Heart left ventricle (tissue), 16 donors: Measurements from ENCODE around the gene TNFAIP2. TPM values are rescaled to one million over a fixed set of nuclear protein-coding genes. Genes with fewer than 3 reads are reported as not detected.

Experiments used
- ATAC-seq, 4 donors: fragments of 200-7000 bp; cut with Tn5 transposase; one replicate each; pipeline ENCODE4 v1.9.1; 2020 to 2022; ENCODE audit warnings: moderate library complexity in 4 of 4, mild to moderate bottlenecking in 3 of 4, moderate number of reproducible peaks in 1 of 4
- DNase-seq, 5 donors: peaks; one replicate each; pipeline ENCODE4 v3.0.0-alpha.2; 2020
- H3K27ac ChIP-seq, 12 donors: fragments of 200-600 bp; sonication (generic) in 4 of 12; one replicate each; pipeline versions ENCODE4 v1.5.0 to v1.8.0; 2016 to 2022; ENCODE audit warnings: mild to moderate bottlenecking in 2 of 12
- H3K27me3 ChIP-seq, 9 donors: fragments of 200-600 bp; sonication (generic) in 2 of 9; one replicate each; pipeline versions ENCODE4 v1.5.1 to v1.8.0; 2016 to 2022; ENCODE audit warnings: mild to moderate bottlenecking in 3 of 9
- H3K36me3 ChIP-seq, 9 donors: fragments of 200-600 bp; sonication (generic) in 2 of 9; one replicate each; pipeline versions ENCODE4 v1.5.0 to v1.8.0; 2018 to 2022; ENCODE audit warnings: mild to moderate bottlenecking in 2 of 9
- H3K4me1 ChIP-seq, 12 donors: fragments of 200-600 bp; sonication (generic) in 4 of 12; one replicate each; pipeline versions ENCODE4 v1.5.0 to v1.8.0; 2016 to 2022; ENCODE audit warnings: mild to moderate bottlenecking in 3 of 12
- H3K4me3 ChIP-seq, 12 donors: fragments of 200-600 bp; sonication (generic) in 4 of 12; one replicate each; pipeline versions ENCODE4 v1.5.0 to v1.8.0; 2017 to 2022; ENCODE audit warnings: mild to moderate bottlenecking in 9 of 12, moderate library complexity in 4 of 12
- H3K9me3 ChIP-seq, 12 donors: fragments of 200-600 bp; sonication (generic) in 4 of 12; one replicate each; pipeline versions ENCODE4 v1.5.0 to v1.8.0; 2016 to 2022; ENCODE audit warnings: mild to moderate bottlenecking in 1 of 12
- POLR2A ChIP-seq, 2 donors: fragments of 450-650 bp; IDR thresholded peaks; one replicate each; pipeline ENCODE4 v1.6.1; 2017; ENCODE audit warnings: antibody characterized with exemption in 2 of 2, mild to moderate bottlenecking in 2 of 2, moderate library complexity in 2 of 2
- WGBS, 4 donors: extraction: QIAGEN DNeasy Blood & Tissue Kit in 2 of 4; methylation state at CpG; one replicate each; pipeline versions ENCODE4 v1.1.5 to v1.1.7; 2013 to 2018; 5-methylcytosine and 5-hydroxymethylcytosine counted together
- intact Hi-C, 10 donors: fragments of 100-400 bp; cut with DNase I; formaldehyde crosslinking; loops; one replicate each; pipeline versions ENCODE4 v1.11.1 to v1.14.2; 2022
- polyA plus RNA-seq, 2 donors: library from polyadenylated mRNA; stranded (reverse); fragments of 200-250 nt; gene quantifications; one replicate each; pipeline ENCODE4 v1.2.3, GENCODE V29; 2013
- total RNA-seq, 9 donors: library from RNA; depleted of rRNA in 2 of 9; stranded (reverse); fragments of >200 nt in 2 of 9; fragmentation: NEBNext Ultra II Directional in 3 of 9; extraction: Animal tissue kit (Norgen Biotek cat#: 25700) in 3 of 9; gene quantifications; one replicate each; pipeline versions ENCODE4 v1.1.0 to v1.2.4, GENCODE V29; 2016 to 2023
- TF ChIP-seq, protein P1 (sequence below), 12 donors: fragments of 200-600 bp; sonication (generic) in 4 of 12; IDR thresholded peaks; one replicate each; pipeline versions ENCODE4 v1.5.0 to v1.8.0; 2018 to 2022; ENCODE audit warnings: antibody characterized with exemption in 12 of 12, mild to moderate bottlenecking in 5 of 12
- donor health status: ischemic (EF 13 %, LVEDD 7.1; RV severe dilation, severe dysfunction).
- donor health status: healthy with polysubstance abuse.
- donor health status: DM: no; HTN: yes; CAD: no.
- donor health status: DM: no; HTN: no; CAD: no.
- donor health status: ischemic (EF 25% LVEDD 6.9; RV normal size, moderate dysfunction).
- donor health status: ischemic (EF 25% LVEDD 5.7; RV mildly dilated, moderate dysfunction).
- donor health status: healthy.
- donor health status: DM: yes; HTN: yes; CAD: no.
- donor health status: ischemic (EF 35%, LVEDD 5.7; RV mildly dilated, moderate dysfunction).
- donor health status: nonischemic (EF 11% LVEDD 7.7; RV severe dilation, severe dysfunction).
- donor health status: DM: yes; HTN: yes; CAD: no.
- donor health status: PGD.
- donor health status: ischemic (EF 29% LVEDD 5.4; RV normal size, mild dysfunction).
- donor health status: nonischemic (EF 23%, LVEDD 6.1; RV moderate dilation, normal function).

The TNFAIP2 gene
- total and polyA plus RNA-seq, 11 donors = 22.0 to 253 (median 33.5) TPM

DNA sequence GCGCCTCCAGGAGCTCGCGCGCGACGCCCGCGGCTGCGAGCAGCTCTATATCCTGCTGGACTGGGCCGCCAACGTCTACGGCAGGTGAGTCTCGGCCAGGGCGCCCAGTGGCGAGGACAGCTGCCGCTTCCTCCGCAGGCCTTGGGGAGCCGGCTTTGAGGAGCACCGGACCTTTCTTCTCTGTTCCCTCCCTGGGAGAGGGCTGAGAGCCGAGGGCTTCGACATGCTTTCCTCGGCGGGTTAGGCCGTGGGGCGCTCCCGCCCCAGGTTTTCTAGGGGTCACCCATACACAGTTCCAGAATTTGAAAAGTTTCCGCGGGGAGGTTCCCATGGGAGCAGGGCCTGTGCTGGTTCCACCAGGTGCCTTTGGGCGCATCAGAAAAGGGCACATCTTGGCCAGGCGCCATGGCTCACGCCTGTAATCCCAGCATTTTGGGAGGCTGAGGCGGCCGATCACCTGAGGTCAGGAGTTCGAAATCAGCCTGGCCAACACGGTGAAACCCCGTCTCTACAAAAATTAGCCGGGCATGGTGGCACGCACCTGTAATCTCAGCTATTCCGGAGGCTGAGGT is 20.5 kb upstream of the TNFAIP2 start:
- Histone ChIP-seq H3K4me3 (peak overlapping the region in 6 of 12 donors; percentile 9 to 21 (median 18)), H3K36me3 (no peaks in the 10 kb centered on the region), H3K9me3 (no peaks in the 10 kb centered on the region), H3K4me1 (peaks cover 0 to 36% (median 22%) of the 10 kb centered on the region in 12 donors), H3K27ac (no peak overlapping the region), H3K27me3 (peaks cover 17 to 72% (median 44%) of the 10 kb centered on the region in 9 donors)
- no peak for DNase-seq
- no peak for ATAC-seq
- WGBS, 4 donors = 35 to 57% (median 43%) methylated on average over 17 to 39 of the region's 39 CpGs
- intact Hi-C loops = loop anchor here in 1 of 10 donors (10.0 kb wide), 1 partner anchor 82 kb away; no protein-coding TSS in a partner anchor
- no peak for TF ChIP-seq POLR2A (IDR thresholded peaks at IDR 0.05)
- TF ChIP-seq, protein P1, sequence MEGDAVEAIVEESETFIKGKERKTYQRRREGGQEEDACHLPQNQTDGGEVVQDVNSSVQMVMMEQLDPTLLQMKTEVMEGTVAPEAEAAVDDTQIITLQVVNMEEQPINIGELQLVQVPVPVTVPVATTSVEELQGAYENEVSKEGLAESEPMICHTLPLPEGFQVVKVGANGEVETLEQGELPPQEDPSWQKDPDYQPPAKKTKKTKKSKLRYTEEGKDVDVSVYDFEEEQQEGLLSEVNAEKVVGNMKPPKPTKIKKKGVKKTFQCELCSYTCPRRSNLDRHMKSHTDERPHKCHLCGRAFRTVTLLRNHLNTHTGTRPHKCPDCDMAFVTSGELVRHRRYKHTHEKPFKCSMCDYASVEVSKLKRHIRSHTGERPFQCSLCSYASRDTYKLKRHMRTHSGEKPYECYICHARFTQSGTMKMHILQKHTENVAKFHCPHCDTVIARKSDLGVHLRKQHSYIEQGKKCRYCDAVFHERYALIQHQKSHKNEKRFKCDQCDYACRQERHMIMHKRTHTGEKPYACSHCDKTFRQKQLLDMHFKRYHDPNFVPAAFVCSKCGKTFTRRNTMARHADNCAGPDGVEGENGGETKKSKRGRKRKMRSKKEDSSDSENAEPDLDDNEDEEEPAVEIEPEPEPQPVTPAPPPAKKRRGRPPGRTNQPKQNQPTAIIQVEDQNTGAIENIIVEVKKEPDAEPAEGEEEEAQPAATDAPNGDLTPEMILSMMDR (IDR thresholded peaks at IDR 0.05) = no peak

DNA sequence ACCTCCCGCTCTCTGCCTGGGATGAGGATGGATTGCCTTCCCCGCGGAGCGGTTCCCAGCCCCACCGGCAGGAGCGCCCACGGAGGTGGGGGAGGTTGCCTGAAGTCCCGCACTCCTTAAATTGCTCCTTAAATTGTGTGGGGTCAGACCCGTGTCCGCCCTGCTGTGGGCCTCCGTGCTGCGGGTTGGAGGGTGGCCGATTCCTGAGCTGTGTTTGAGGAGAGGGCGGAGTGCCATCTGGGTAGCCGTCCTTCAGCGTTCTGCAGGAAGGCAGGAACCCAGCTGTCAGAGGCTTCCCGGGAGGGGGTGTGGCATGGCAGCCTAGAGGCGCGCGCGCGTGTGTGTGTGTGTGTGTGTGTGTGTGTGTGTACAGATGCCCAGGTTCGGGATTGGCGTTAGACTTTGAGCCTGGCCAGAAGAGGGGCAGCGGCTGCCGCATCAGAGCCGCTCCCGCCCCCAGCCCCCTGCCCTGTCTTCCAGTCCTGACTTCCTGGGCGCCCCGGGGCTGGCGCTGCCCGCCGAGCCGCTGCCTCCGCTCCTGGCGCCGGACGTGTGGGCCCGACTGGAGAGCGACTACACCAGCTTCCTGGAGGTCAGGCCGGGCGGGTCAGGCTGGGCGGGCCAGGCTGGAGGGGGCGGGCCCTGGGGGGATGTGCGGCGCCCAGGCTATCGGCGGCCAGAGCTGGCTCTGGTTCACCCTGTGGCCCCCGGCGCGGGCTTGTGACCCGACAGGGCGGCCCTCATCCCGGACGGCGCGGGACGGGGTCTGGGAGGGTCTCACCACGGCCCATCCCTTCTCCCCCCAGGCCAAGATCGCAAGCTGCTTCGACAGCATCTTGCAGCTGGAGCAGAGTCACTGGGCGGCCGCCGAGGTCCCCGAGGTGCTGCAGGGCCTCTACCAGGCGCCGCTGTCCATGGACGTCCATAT is 19.5 kb upstream of the TNFAIP2 start:
- intact Hi-C loops = loop anchor here in 9 of 10 donors (2.0 to 10.0 kb wide), 5 partner anchors 37 to 189 kb away; no protein-coding TSS in a partner anchor
- 6 to 9% (median 8%) methylated on average over 46 to 68 of the region's 68 CpGs for WGBS, 4 donors
- H3K27me3 ChIP-seq = peaks cover 17 to 65% (median 44%) of the 10 kb centered on the region in 9 donors
- H3K4me3 ChIP-seq = peak overlapping the region in 9 of 12 donors; percentile 15 to 43 (median 28)
- no peaks in the 10 kb centered on the region for H3K36me3 ChIP-seq
- TF ChIP-seq POLR2A (IDR thresholded peaks at IDR 0.05) = no peak
- TF ChIP-seq, protein P1 (IDR thresholded peaks at IDR 0.05) = peak in 3 of 12 donors; percentile 10 to 17 (median 11)
- peaks cover 0 to 36% (median 22%) of the 10 kb centered on the region in 12 donors for H3K4me1 ChIP-seq
- ATAC-seq = peak in 3 of 4 donors; percentile 43 to 68 (median 58)
- peak in 2 of 5 donors; percentile 68 to 77 for DNase-seq
- no peak overlapping the region for H3K27ac ChIP-seq
- H3K9me3 ChIP-seq = no peaks in the 10 kb centered on the region

DNA sequence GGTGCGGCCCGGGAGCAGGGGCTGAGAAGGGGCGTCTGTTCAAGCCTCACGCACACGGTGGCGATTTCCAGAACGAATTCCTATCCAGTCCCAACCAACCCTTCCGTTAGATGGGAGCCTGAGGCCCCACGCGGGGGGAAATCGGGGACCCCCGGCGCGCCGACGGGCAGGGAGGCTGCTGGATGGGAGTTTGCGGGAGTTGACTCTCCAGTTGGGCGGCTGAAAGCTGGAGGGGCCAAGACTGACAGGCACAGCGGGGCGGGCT is 18.9 kb upstream of the TNFAIP2 start:
- H3K27me3 ChIP-seq = peaks cover 17 to 59% (median 44%) of the 10 kb centered on the region in 9 donors
- peaks cover 0 to 34% (median 22%) of the 10 kb centered on the region in 12 donors for H3K4me1 ChIP-seq
- no peaks in the 10 kb centered on the region for H3K9me3 ChIP-seq
- DNase-seq (no peak), ATAC-seq (no peak)
- WGBS, 4 donors = 6 to 8% (median 7%) methylated on average over 6 to 20 of the region's 20 CpGs
- TF ChIP-seq POLR2A (IDR thresholded peaks at IDR 0.05) = no peak
- TF ChIP-seq, protein P1 (IDR thresholded peaks at IDR 0.05) = no peak
- H3K36me3 ChIP-seq = no peaks in the 10 kb centered on the region
- H3K27ac ChIP-seq = no peak overlapping the region
- peak overlapping the region in 5 of 12 donors; percentile 22 to 43 (median 29) for H3K4me3 ChIP-seq
- intact Hi-C loops = loop anchor here in 9 of 10 donors (2.0 to 10.0 kb wide), 5 partner anchors 36 to 188 kb away; no protein-coding TSS in a partner anchor
